Naive thymus-derived CD8-positive, alpha-beta T cell (primary cell): Measurements from ENCODE around the gene TRIM47. TPM values are rescaled to one million over a fixed set of nuclear protein-coding genes. Genes with fewer than 3 reads are reported as not detected.
"Not testable (repeated sequence)": the region's sequence is repeated elsewhere in the genome, so short reads cannot be mapped to it uniquely, and the experiment has no call there.

Experiments
- ATAC-seq, 2 donors: fragments of 150-1000 bp; cut with Tn5 transposase in 1 of 2; sonication (Bioruptor Pico), chemical (Tn5 transposase) in 1 of 2; 1 replicate in 1 of 2; 2 replicates in 1 of 2; pipeline ENCODE4 v1.10.0; 2021; ENCODE audit warnings: mild to moderate bottlenecking in 2 of 2, moderate library complexity in 2 of 2
- POLR2A ChIA-PET: fragments of 350-600 bp; sonication (Branson Sonifier 250); formaldehyde crosslinking; loops from one replicate; lab custom pipeline; 2021; ENCODE audit warnings: antibody characterized with exemption; lab: Charles Lee
- DNase-seq, 10 donors: peaks; one replicate each; pipeline versions ENCODE4 v3.0.0 to v3.0.0-alpha.2; 2020 to 2022
- H3K27ac Mint-ChIP-seq, 10 donors: one replicate each; pipeline ENCODE4 v1.8.0; 2020 to 2022; ENCODE audit warnings: mild to moderate bottlenecking in 10 of 10, mixed read lengths in 10 of 10, moderate library complexity in 4 of 10, inconsistent platforms in 1 of 10
- H3K27me3 Mint-ChIP-seq, 5 donors: one replicate each; pipeline ENCODE4 v1.8.0; 2021 to 2022; ENCODE audit warnings: mixed read lengths in 5 of 5
- H3K36me3 Mint-ChIP-seq, 3 donors: one replicate each; pipeline ENCODE4 v1.8.0; 2020 to 2022; ENCODE audit warnings: mixed read lengths in 3 of 3, mild to moderate bottlenecking in 2 of 3, inconsistent platforms in 1 of 3
- H3K4me1 Mint-ChIP-seq, 4 donors: one replicate each; pipeline ENCODE4 v1.8.0; 2021 to 2022; ENCODE audit warnings: mixed read lengths in 4 of 4
- H3K4me3 Mint-ChIP-seq, 10 donors: one replicate each; pipeline ENCODE4 v1.8.0; 2020 to 2022; ENCODE audit warnings: mild to moderate bottlenecking in 10 of 10, mixed read lengths in 10 of 10, moderate library complexity in 6 of 10, inconsistent platforms in 1 of 10
- H3K9me3 Mint-ChIP-seq, 9 donors: one replicate each; pipeline ENCODE4 v1.8.0; 2020 to 2022; ENCODE audit warnings: mixed read lengths in 9 of 9, mild to moderate bottlenecking in 3 of 9, inconsistent platforms in 1 of 9, moderate library complexity in 1 of 9
- polyA plus RNA-seq, 3 donors: library from polyadenylated mRNA; unstranded; fragments of 300-500 nt; fragmentation: Illumina TruSeq; gene quantifications; one replicate each; pipeline ENCODE4 v1.2.3, GENCODE V29; 2021
- total RNA-seq, 8 experiments: library from RNA in 2 of 8; stranded (reverse) in 2 of 8; gene quantifications; one replicate each; pipeline ENCODE4 v1.2.3 and lab custom pipeline; 2021 to 2026

The TRIM47 gene
- total and polyA plus RNA-seq, 5 experiments from 2014 or later, result 1.9 to 9.9 (median 8.5) TPM

DNA sequence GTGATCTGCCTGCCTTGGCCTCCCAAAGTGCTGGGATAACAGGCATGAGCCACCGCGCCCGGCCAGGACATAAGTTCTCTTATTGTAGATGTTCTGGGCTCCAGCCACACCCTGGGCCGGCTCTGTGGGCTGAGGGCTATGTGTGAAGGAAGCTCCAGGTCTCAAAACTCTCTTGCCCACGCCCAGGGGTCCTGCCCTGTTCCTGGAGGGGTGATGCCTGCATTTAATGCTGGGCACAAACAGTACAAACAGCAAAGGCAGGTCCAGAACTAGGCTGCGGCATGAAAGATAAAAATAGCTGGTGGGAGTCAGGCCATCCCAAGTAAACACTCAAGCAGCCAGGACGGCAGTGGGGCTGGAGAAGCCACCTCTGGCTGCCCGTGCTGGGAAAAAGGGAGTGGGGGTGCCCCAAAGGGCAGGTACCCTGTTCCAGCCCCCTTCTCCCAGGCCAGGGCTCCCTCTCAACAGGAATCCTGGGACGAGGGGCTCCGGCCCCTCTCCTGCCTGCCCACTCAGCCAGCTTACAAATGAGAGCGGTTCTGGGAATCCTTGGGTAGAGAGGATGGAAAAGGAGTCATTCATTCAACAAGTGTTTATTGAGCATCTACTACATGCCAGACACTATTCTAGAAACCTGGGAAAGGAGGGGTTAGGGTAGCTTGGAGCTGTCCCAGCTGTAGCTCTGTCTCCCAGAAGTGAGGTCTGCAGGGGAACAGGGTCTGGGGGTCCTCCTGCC is 4.6 kb downstream of the TRIM47 start:
- H3K4me3 Mint-ChIP-seq, result peak overlapping the region in 4 of 10 donors; percentile 23 to 30 (median 26)
- H3K27ac Mint-ChIP-seq, result peak overlapping the region; percentile 69 to 97 (median 87)
- POLR2A ChIA-PET, result interaction anchor here (0.9 to 14.9 kb wide), 6 partner anchors 15 to 120 kb away, joined by 3 to 288 read pairs (median 7); partner anchors contain the start of genes GALK1, TRIM65, UNC13D and UNK
- peaks cover 19 to 52% (median 47%) of the 10 kb centered on the region in 4 donors for H3K4me1 Mint-ChIP-seq
- H3K9me3 Mint-ChIP-seq, result no peaks in the 10 kb centered on the region
- no peaks in the 10 kb centered on the region for H3K36me3 Mint-ChIP-seq
- no peaks in the 10 kb centered on the region for H3K27me3 Mint-ChIP-seq
- ATAC-seq (no peak), DNase-seq (no peak)

DNA sequence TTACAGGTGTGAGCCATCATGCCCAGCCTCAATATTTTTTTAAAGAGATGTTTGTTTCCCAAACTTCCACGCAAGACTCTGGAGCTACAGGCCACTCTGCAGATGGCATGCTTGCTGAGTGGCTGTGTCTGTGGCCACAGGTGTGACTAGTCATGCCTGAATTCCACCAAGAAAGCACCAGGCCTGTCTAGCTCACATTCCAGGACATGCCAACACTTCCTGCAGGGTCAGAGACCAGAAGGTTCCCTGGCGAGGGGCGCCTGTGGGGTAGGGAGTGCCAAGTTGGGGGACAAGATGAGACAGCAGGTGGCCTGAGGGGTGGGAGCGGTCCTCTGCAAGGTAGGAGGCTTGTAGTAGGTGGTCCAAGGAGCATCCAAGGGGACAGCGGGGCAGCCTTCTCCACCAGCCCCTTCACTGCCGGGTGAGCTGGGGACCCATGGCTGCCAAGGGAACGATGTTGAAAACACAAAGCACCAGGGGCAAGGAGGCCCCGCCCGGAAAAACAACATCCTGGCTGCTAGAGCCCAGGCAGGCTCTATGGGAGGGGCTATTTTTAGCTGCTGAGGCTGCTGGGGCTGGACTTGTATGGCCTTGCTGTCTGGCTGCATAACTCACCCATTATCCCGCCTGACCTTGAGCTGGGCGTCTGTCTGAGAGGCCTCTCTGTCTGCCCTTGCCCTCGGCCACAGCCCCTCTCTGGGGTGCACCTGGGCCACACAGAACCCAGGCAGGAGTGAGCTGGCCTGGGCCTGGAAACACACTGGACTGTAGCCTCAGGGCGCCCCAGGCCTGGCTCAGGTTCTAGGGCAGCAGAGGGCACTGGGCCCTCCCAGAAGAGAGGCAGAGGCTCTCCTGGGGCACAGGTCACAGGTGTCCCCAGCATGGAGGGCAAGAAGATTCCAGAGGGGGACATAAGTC is 5.7 kb downstream of the TRIM47 start:
- H3K9me3 Mint-ChIP-seq, result no peaks in the 10 kb centered on the region
- H3K36me3 Mint-ChIP-seq, result no peaks in the 10 kb centered on the region
- ATAC-seq (peak; percentile 45 to 59), DNase-seq (peak in 9 of 10 donors; percentile 23 to 83 (median 63))
- no peaks in the 10 kb centered on the region for H3K27me3 Mint-ChIP-seq
- peak overlapping the region; percentile 31 to 97 (median 88) for H3K27ac Mint-ChIP-seq
- peak overlapping the region in 6 of 10 donors; percentile 7 to 62 (median 43) for H3K4me3 Mint-ChIP-seq
- peaks cover 18 to 48% (median 44%) of the 10 kb centered on the region in 4 donors for H3K4me1 Mint-ChIP-seq
- POLR2A ChIA-PET, result interaction anchor here (0.9 to 14.9 kb wide), 7 partner anchors 10 to 119 kb away, joined by 3 to 288 read pairs (median 6); partner anchors contain the start of genes GALK1, MRPL38, TRIM65 and UNC13D

DNA sequence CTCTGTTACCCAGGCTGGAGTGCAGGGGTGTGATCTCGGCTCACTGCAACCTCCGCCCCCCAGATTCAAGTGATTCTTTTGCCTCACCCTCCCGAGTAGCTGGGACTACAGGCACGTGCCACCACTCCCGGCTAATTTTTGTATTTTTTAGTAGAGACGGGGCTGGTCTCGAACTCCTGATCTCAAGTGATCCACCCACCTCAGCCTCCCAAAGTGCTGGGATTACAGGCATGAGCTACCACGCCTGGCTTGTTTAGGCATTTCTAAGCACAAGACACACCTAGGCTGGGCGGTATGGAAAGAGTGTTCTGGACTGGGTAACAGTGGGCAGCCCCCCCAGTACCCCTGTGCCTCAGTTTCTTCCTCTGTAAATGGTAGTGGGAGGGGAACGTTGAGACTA is 8.2 kb downstream of the TRIM47 start:
- ATAC-seq, H3K36me3 Mint-ChIP-seq, H3K27me3 Mint-ChIP-seq, H3K4me3 Mint-ChIP-seq, H3K9me3 Mint-ChIP-seq, DNase-seq: not testable (repeated sequence)
- peak overlapping the region in 5 of 10 donors; percentile 7 to 52 (median 15) for H3K27ac Mint-ChIP-seq
- peaks cover 2 to 33% (median 26%) of the 10 kb centered on the region in 4 donors for H3K4me1 Mint-ChIP-seq
- POLR2A ChIA-PET, result interaction anchor here (1.5 kb wide), 1 partner anchor 8 kb away, joined by 4 read pairs; the partner anchor contains the start of gene TRIM47

DNA sequence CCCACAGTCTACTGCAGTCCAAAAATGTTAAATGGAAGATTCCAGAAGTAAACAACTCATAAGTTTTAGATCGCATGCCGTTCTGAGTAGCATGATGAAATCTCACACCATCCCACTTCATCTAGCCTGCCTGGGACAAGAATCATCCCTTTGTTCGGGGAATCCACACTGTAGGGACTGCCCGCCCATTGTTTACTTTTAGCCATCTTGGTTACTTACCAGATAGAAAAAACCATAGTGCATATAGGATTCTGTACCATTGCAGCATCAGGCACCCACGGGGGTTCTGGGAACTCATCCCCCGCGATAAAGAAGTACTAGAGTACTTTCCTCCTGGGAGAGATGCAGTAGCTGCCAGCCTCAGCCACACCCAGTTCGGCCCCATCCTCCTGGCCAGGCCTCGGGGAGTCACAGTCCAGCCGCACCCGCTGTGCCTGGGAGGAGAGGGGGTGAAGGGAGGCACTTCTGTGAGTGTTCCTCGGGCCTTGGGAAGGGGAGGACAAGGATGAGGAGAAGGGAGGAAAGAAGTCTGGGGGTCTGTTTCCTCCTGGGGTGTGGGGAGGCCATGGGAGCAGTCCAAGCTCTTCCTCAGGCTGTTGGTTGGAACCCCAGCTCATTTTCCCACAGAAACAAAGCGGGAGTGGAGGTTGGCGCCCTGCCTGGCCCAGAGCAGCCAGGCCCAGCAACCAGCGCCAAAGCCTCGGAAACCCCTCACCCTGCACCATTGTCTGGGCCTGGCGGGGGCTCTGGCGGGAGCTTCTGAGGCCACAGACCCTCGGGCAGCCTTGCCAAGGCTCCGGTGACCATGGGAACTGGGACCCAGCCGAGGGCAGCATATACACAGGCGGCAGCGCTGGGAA is 8.9 kb downstream of the TRIM47 start:
- H3K27ac Mint-ChIP-seq, result peak overlapping the region in 3 of 10 donors; percentile 7 to 64 (median 52)
- no peak overlapping the region for H3K4me3 Mint-ChIP-seq
- no peaks in the 10 kb centered on the region for H3K27me3 Mint-ChIP-seq
- no peaks in the 10 kb centered on the region for H3K9me3 Mint-ChIP-seq
- POLR2A ChIA-PET, result interaction anchor here (0.6 to 1.5 kb wide), 3 partner anchors 9 to 950 kb away, joined by 3 to 4 read pairs (median 3); partner anchors contain the start of gene TRIM47
- H3K36me3 Mint-ChIP-seq, result no peaks in the 10 kb centered on the region
- ATAC-seq (no peak), DNase-seq (no peak)
- H3K4me1 Mint-ChIP-seq, result peaks cover 2 to 36% (median 29%) of the 10 kb centered on the region in 4 donors

DNA sequence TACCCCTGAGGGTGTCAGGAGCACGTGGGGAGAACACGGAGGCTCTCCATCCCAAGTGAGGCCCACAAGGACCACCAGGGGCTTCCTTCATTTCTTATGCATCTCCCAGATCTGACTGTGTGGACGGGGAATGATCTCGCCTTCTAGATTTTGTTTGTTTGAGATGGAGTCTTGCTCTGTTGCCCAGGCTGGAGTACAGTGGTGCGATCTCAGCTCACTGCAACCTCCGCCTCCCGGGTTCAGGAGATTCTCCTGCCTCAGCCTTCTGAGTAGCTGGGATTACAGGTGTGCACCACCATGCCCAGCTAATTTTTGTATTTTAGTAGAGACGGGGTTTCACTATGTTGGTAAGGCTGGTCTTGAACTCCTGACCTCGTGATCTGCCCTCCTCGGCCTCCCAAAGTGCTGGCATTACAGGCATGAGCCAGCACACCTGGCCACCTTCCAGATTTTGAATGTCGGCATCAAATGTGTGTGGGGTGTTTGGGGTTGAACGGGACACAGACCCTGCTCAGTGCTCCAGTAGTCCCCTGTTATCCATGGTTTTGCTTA is 9.6 kb downstream of the TRIM47 start:
- H3K36me3 Mint-ChIP-seq, H3K27me3 Mint-ChIP-seq, H3K4me3 Mint-ChIP-seq, ATAC-seq, H3K9me3 Mint-ChIP-seq, DNase-seq: not testable (repeated sequence)
- H3K4me1 Mint-ChIP-seq, result peaks cover 6 to 36% (median 33%) of the 10 kb centered on the region in 4 donors
- H3K27ac Mint-ChIP-seq, result peak overlapping the region in 2 of 10 donors; percentile 53 to 64
- POLR2A ChIA-PET, result interaction anchor here (0.6 to 1.5 kb wide), 5 partner anchors 7 to 203 kb away, joined by 3 to 4 read pairs (median 3); partner anchors contain the start of gene TRIM47

DNA sequence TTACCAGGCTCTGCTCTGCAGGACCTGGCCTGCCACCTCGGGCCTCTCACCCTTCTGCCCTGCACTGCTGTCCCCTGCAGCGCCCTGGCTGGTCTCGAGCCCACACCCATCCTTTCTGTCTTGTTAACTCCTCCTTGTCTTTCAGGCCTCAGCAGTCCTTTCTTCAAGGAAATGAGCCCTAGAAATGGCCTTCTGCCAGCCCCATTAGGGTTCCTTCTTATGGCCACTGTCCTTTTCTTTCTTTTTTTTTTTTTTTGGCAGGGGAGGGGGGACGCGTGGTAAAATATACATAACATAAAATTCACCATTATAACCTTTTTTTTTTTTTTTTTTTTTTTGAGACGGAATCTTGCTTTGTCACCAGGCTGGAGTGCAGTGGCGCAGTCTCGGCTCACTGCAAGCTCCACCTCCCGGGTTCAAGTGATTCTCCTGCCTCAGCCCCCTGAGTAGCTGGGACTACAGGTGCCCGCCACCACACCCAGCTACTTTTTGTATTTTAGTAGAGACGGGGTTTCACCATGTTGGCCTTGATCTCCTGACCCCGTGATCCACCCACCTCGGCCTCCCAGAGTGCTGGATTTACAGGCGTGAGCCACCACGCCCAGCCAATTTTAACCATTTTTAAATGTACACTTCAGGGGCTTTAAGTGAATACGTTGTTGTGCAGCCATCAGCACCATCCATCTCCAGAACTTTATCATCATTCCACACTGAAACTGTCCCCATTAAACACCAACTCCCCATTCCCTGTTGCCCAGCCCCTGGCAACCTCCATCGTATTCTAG is 12.8 kb downstream of the TRIM47 start:
- Mint-ChIP-seq H3K27ac (peak overlapping the region in 6 of 10 donors; percentile 25 to 90 (median 72)), H3K4me1 (peaks cover 9 to 30% (median 22%) of the 10 kb centered on the region in 4 donors), H3K4me3 (peak overlapping the region in 1 of 10 donors; percentile 26)
- not testable (repeated sequence) for H3K36me3 Mint-ChIP-seq, H3K27me3 Mint-ChIP-seq, ATAC-seq, DNase-seq, H3K9me3 Mint-ChIP-seq
- POLR2A ChIA-PET, result interaction anchor here (0.6 to 14.7 kb wide), 3 partner anchors 10 to 63 kb away, joined by 3 to 288 read pairs (median 4); partner anchors contain the start of genes TRIM47 and WBP2

DNA sequence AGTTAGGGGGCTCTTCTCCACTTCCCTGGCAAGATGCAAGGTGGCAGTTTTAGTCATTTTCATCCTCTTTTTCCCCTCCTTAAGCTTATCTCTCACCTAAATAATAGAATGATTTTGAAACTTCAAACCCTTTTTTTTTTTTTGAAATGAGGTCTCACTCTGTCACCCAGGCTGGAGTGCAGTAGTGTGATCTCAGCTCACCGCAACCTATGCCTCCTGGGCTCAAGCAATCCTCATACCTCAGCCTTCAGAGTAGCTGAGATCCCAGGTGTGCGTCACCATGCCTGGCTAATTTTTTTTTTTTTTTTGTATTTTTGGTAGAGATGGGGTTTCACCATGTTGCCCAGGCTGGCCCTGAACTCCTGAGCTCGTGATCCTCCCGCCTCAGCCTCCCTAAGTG is 13.5 kb downstream of the TRIM47 start:
- not testable (repeated sequence) for DNase-seq, H3K36me3 Mint-ChIP-seq, H3K9me3 Mint-ChIP-seq, H3K27me3 Mint-ChIP-seq
- ATAC-seq, result peak; percentile 39 to 41
- Mint-ChIP-seq H3K4me3 (peak overlapping the region in 4 of 10 donors; percentile 14 to 50 (median 45)), H3K4me1 (peaks cover 9 to 30% (median 22%) of the 10 kb centered on the region in 4 donors), H3K27ac (peak overlapping the region in 8 of 10 donors; percentile 35 to 90 (median 64))
- POLR2A ChIA-PET, result interaction anchor here (0.8 to 14.7 kb wide), 4 partner anchors 9 to 114 kb away, joined by 4 to 288 read pairs (median 11); partner anchors contain the start of genes ACOX1, TEN1, TRIM47 and WBP2

DNA sequence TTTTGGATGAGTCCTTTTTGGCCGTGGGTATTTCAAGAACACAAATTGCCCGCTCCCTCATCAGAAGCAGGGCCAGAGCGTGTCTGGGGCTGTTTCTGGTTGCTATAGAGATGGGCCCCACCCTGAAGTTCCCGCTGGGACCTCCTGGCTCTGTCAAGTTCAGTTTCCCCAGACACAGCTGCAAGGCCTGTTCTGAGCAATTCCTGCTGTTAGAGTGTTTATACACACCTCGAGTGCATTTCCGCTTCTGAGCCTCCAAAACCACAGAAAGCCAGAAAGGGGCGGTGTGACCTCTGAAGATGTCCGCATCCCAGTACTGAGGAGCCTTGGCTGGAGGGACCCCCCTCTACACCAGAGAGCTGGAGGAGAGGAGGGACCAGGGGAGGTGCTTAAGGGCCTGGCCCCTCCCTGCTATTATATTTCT is 13.9 kb downstream of the TRIM47 start:
- H3K4me3 Mint-ChIP-seq, result peak overlapping the region in 7 of 10 donors; percentile 14 to 50 (median 36)
- POLR2A ChIA-PET, result interaction anchor here (0.7 to 14.7 kb wide), 5 partner anchors 9 to 114 kb away, joined by 4 to 288 read pairs (median 8); partner anchors contain the start of genes ACOX1, TEN1, TRIM47 and WBP2
- no peaks in the 10 kb centered on the region for H3K9me3 Mint-ChIP-seq
- ATAC-seq (peak; percentile 70 to 79), DNase-seq (peak in 3 of 10 donors; percentile 26 to 41 (median 37))
- H3K27me3 Mint-ChIP-seq, result no peaks in the 10 kb centered on the region
- H3K27ac Mint-ChIP-seq, result peak overlapping the region; percentile 47 to 90 (median 72)
- H3K36me3 Mint-ChIP-seq, result no peaks in the 10 kb centered on the region
- H3K4me1 Mint-ChIP-seq, result peaks cover 9 to 30% (median 23%) of the 10 kb centered on the region in 4 donors

DNA sequence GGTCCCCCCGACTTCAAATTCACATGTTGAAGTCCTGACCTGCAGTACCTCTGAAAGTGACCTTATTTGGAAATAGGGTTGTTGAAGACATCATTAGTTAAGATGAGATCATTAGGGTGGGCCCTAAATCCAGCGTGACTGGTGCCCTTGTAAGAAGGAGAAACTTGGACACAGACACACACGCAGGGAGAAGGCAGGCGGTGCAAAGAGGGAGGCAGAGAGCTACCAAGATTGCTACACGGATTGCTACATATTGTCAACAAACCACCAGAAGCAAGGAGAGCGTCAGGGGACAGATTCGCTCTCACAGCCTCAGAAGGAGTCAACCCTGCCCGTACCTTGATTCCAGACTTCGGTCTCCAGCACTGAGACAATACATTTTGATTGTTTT is 16.5 kb downstream of the TRIM47 start:
- no peaks in the 10 kb centered on the region for H3K9me3 Mint-ChIP-seq
- peaks cover 9 to 43% (median 30%) of the 10 kb centered on the region in 4 donors for H3K4me1 Mint-ChIP-seq
- no peak overlapping the region for H3K4me3 Mint-ChIP-seq
- DNase-seq (no peak), ATAC-seq (no peak)
- no peak overlapping the region for H3K27ac Mint-ChIP-seq
- POLR2A ChIA-PET, result interaction anchor here (0.6 to 14.7 kb wide), 6 partner anchors 14 to 108 kb away, joined by 3 to 288 read pairs (median 4); partner anchors contain the start of genes GALK1, TRIM47, UNC13D and UNK
- H3K27me3 Mint-ChIP-seq, result no peaks in the 10 kb centered on the region
- no peaks in the 10 kb centered on the region for H3K36me3 Mint-ChIP-seq

DNA sequence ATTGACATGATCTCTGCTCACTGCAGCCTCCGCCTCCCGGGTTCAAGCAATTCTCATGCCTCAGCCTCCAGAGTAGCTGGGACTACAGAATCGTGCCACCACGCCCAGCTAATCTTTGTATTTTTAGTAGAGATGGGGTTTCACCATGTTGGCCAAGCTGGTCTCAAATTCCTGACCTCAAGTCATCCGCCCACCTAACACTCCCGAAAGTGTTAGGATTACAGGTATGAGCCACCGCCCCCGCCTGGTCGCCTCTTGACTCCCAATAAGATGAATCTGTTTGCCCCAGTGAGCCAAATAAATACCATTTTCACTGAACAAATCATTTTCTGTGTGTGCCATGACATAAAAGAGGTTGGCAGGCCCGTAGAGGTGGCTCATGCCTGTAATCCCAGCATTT is 19.0 kb downstream of the TRIM47 start:
- ATAC-seq, H3K4me3 Mint-ChIP-seq, H3K27me3 Mint-ChIP-seq, H3K36me3 Mint-ChIP-seq, H3K9me3 Mint-ChIP-seq, DNase-seq: not testable (repeated sequence)
- H3K27ac Mint-ChIP-seq, result peak overlapping the region in 1 of 10 donors; percentile 8
- H3K4me1 Mint-ChIP-seq, result peaks cover 10 to 39% (median 24%) of the 10 kb centered on the region in 4 donors
- POLR2A ChIA-PET, result interaction anchor here (0.6 to 14.7 kb wide), 5 partner anchors 15 to 147 kb away, joined by 3 to 288 read pairs (median 17); partner anchors contain the start of genes TRIM47, TRIM65 and UNC13D
